Stimulated activated CD8-positive, alpha-beta memory T cell treated with anti-CD3 and anti-CD28 coated beads, Interleukin-2, amount 100 ng/mL, for 48 hours (primary cell): ENCODE measurements around the gene DEGS2.
"Not testable (repeated sequence)": the region's sequence is repeated elsewhere in the genome, so short reads cannot be mapped to it uniquely, and the experiment has no call there.

Experiments used
- DNase-seq, 2 donors: peaks; one replicate each; pipeline ENCODE4 v3.0.0-alpha.2; 2020; ENCODE audit warnings: low read depth in 2 of 2

The DEGS2 gene

GRCh38 chr14:100178691-100179090, 19.2 kb upstream of the DEGS2 start:
- DNase-seq, result no peak

- DNase-seq, result no peak
Measured at GRCh38 chr14:100176811-100177327, 17.4 kb upstream of the DEGS2 start.

- no peak for DNase-seq
Measured at GRCh38 chr14:100173353-100173752, 13.9 kb upstream of the DEGS2 start.

- no peak for DNase-seq
Measured at GRCh38 chr14:100172811-100173210, 13.4 kb upstream of the DEGS2 start.

GRCh38 chr14:100170880-100171279, 11.4 kb upstream of the DEGS2 start:
- DNase-seq, result no peak

GRCh38 chr14:100168506-100168905, 9.1 kb upstream of the DEGS2 start:
- DNase-seq, result no peak

GRCh38 chr14:100165831-100166440, 6.5 kb upstream of the DEGS2 start:
- no peak for DNase-seq

GRCh38 chr14:100165376-100165775, 5.9 kb upstream of the DEGS2 start:
- DNase-seq, result no peak

- no peak for DNase-seq
Measured at GRCh38 chr14:100160534-100160916, 1.1 kb upstream of the DEGS2 start.

- no peak for DNase-seq
Measured at GRCh38 chr14:100159865-100160533, 554 bp upstream of the DEGS2 start.

GRCh38 chr14:100158566-100159093, 815 bp downstream of the DEGS2 start:
- no peak for DNase-seq

GRCh38 chr14:100157548-100158232, 1.8 kb downstream of the DEGS2 start:
- not testable (repeated sequence) for DNase-seq

GRCh38 chr14:100156776-100157175, 2.7 kb downstream of the DEGS2 start:
- no peak for DNase-seq

GRCh38 chr14:100155756-100156616, 3.5 kb downstream of the DEGS2 start:
- no peak for DNase-seq

- DNase-seq, result peak in 1 of 2 donors; percentile 24
Measured at GRCh38 chr14:100155049-100155621, 4.3 kb downstream of the DEGS2 start.

GRCh38 chr14:100153560-100153959, 5.9 kb downstream of the DEGS2 start:
- no peak for DNase-seq

- DNase-seq, result no peak
Measured at GRCh38 chr14:100152091-100152490, 7.4 kb downstream of the DEGS2 start.

- DNase-seq, result no peak
Measured at GRCh38 chr14:100150932-100151587, 8.4 kb downstream of the DEGS2 start.

GRCh38 chr14:100149851-100150611, 9.4 kb downstream of the DEGS2 start:
- no peak for DNase-seq
